ENCODE measurements around the gene PAOX. TPM values are rescaled to one million over a fixed set of nuclear protein-coding genes. Genes with fewer than 3 reads are reported as not detected.
A peak's percentile ranks its signal among the peaks of the same experiment; 100 is the strongest.

Gene PAOX
- 5.2 TPM for total RNA-seq

DNA sequence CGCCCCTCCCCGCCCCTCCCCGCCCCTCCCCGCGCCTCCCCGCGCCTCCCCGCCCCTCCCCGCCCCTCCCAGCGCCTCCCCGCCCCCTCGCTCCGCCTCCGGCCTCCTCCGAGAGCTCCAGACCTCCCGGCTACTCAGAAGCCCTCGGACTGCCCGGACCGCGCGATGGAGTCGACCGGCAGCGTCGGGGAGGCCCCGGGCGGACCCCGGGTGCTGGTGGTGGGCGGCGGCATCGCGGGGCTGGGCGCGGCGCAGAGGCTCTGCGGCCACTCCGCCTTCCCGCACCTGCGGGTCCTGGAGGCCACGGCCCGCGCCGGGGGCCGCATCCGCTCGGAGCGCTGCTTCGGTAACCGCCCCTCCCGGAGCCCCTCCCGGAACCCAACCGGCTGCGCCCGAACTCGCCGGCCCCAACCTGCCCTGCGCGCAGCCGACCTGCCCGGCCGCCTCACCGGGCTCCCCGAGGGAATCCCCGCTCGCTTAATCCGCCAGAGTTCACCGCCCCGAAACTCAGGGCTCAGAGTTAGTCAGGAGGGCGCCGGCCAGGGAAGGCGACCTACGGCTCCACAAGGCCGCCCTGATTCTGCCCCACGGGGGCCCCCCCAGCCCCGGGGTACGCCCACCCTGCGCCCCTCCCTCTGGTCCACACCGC is at the start of gene PAOX:
PAOX (plus strand) TSS at position 111 of the 649 bp plus-strand sequence; CDS start at position 166, 55 bp downstream.
- DNase-seq (ENCODE audit: low spot score) = peak; percentile 75

DNA sequence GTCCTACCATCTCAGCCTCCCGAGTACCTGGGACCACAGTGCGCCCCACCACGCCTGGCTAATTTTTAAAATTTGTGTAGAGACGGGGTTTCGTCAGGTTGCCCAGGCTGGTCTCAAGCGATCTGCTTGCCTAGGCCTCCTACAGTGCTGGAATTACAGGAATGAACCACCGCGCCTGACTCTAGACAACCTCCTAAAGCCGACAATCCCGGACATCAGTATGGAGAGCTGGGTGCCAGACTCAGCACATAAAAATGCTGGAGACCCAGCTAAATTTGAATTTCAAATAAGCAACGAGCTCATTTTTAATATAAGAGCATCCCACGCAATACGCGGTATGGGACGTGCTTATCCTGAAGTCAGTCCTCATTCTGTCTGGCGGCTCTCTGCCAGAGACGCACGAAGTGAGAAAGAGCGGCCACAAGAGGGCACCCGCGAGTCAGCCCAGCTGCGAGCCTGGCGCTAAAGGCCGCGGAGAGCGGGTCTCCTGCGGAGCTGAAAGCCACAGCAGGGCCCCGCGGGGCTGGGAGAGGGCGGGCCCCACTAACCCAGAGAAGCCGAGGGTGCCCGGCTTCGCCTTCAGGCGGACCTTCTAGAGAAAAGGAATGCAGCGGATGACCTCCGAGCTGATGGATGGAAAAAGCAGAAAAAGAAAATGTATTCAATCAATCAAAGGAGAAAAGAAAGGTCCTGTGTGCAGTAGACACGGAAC is 49.4 kb upstream of the PAOX start:
- peak; percentile 85 for DNase-seq (ENCODE audit: low spot score)

DNA sequence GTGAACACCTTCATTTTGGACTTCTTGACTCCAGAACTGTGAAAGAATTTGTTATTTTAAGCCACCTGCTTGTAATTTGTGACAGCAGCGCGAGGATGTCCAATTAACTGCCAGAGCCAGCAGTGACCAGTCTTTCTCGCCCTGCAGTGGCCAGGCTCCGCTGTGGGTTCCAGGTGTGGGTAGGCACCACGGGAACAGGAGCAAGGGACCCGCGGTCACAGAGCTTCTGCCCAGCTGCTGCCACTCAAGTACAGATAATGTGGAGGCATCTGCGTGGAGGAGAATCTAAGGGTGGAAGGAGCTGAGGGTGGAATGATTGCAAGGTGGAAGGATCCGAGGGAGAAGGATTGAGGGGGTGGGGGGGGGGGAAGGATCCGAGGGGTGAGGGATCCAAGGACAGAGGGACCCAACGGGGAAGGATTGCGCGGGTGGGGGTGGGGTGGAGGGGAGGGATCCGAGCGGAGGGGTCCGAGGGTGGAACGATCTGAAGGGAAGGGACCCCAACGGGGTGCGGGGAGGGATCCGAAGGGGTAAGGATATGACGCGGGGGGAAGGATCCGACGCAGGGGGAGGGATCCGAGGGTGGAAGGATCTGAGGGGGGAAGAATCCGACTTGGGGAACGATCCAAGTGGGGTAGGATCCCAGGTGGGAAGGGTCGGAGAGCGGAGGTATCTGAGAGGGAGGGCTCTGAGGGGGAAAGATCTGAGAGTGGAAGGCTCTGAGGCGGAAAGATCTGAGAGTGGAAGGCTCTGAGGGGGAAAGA is 45.9 kb upstream of the PAOX start:
- no peak for DNase-seq (ENCODE audit: low spot score)

DNA sequence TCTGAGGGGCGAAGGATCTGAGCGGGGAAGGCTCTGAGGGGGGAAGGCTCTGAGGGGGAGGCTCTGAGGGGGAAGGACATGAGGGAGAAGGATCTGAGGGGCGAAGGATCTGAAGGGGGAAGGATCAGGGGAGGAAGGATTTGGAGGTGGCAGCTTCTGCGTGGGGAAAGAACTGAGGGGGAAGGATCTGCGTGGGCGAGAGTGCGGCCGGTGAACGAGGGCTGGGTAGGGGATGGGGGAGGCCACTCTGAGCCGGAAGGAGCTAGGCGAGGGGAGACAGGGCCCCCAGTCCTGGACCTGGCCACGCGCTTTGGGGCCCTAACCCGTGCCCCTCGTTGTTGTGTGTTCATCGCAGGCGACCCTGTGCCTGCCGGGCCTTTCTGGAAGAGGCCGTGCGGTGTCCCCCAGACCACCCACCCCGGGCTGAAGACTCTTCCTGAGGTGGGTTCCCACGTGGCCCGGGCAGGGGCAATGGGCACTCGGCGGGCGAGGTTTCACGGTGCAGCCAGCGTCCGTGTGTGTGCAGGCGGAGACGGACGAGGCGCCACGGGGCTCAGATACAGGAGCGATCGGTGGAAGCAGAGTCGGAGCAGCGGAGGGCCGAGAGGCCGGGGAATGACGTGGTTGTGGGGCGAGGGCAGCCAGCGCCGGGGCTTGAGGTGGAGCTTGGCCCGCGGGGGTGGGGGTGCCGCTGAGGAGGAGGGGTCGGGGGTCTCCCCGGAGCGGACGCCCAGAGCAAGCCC is 44.4 kb upstream of the PAOX start:
- no peak for DNase-seq (ENCODE audit: low spot score)

DNA sequence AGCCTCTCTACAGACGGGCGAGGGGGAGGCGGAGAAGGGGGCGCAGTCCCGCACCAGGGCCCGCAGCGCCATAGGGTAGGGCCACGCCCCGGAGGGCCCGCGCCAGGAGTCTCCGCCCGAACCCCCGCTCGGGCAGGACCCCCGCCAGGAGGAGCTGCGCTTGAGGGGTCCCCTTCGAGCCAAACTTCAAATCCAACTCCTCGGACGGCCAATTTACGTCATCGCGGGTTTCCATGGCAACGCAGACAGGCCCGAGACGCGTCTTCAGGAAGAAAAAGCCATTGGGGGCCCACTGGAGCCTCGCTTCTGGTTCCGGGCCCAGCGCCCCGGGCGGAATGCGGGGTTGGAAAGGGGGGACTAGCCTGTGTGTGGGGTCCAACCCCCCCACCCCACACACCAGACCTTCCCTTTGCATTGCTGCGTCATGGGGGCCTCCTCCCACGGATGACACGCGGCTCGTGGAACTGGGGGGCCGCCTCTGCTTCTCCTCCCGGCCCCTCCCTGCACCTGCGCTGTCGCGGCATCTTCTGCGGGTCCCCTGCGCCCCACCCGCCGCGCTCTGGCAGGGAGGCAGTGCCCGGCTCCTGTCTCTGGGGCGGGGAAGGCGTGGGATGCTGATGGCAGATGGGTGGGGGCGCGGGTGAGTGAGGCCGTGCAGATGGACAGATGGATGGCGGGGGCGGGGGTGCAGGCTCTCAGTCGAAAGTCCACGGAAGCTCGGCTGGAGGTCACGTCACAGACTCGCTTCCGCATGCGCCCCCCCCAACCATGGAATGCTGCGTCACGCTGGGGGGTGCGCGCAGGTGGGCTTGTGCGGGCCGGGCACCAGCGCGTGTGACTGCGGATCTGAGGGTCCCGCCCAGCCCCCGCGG is 43.6 kb upstream of the PAOX start:
- no peak for DNase-seq (ENCODE audit: low spot score)

DNA sequence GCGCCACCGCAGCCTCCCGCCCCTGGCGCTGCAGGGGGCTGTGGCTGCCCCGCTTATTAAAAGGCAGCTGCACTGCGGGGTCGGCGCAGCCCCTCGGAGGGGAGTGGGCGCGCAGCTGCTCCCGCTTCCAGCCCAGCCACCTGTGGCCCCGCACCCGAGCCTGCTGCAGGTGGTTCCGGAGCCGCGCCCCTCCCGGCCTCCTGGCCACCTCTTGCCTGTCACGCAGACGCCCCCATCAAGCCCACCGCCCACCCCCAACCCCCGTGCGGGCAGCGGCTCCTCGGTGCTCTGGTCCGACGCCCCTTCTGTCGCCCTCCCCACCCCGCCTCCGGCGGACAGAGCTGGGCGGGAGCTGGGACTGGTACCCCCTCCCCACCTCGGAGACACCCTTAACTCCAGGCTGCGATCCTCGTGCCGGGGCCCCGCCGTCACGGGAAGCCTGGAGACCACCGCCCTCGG is 42.9 kb upstream of the PAOX start:
- DNase-seq (ENCODE audit: low spot score) = no peak

DNA sequence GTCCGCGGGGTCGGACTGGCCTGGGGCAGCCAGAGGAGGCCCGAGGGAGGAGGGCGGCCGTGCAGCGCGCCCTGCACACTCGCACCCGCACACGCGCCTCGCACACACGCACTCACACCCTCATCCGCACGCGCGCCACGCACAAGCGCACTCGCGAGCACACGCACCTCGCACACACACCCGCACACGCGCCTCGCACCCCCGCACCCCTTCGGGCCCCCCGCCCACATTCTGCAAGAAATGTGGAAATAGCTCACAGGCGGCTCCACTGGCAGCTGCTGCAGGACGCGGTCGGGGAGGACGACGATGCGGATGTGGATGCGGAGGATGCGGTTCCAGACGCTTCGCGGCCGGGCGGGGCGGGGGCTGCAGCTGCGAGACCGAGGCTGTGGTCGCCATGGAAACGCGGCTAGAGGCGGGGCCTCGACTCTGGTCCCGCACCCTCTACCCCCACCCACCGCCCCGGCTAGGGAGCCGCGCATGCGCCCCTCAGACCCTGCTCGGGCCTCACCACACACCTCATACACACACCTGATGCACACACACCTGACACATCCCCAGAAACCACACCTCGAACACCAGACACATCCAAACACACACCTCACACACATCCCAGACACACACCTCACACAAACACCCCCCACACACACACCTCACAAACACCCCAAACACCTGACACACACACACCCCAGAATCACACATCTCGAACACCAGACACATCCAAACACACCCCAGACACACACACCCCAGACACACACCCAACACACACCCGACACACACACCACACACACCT is 42.3 kb upstream of the PAOX start, which contains the start of gene CALY:
CALY (minus strand) TSS at position 320 of the 793 bp plus-strand sequence. CDS start 7,907 bp downstream, outside the sequence.
- DNase-seq (ENCODE audit: low spot score) = no peak

DNA sequence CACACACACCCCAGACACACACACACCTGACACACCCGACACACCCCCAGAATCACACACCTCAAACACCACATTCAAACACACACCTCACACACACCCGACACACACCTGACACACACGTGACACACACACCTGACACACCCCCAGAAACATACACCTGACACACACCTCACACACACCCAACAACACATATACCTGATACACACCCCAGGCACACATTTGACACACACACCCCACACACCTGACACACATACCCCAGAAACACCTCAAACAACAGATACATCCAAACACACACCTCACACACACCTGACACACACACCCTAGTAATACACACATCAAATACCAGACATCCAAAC is 41.7 kb upstream of the PAOX start:
- DNase-seq (ENCODE audit: low spot score) = no peak

DNA sequence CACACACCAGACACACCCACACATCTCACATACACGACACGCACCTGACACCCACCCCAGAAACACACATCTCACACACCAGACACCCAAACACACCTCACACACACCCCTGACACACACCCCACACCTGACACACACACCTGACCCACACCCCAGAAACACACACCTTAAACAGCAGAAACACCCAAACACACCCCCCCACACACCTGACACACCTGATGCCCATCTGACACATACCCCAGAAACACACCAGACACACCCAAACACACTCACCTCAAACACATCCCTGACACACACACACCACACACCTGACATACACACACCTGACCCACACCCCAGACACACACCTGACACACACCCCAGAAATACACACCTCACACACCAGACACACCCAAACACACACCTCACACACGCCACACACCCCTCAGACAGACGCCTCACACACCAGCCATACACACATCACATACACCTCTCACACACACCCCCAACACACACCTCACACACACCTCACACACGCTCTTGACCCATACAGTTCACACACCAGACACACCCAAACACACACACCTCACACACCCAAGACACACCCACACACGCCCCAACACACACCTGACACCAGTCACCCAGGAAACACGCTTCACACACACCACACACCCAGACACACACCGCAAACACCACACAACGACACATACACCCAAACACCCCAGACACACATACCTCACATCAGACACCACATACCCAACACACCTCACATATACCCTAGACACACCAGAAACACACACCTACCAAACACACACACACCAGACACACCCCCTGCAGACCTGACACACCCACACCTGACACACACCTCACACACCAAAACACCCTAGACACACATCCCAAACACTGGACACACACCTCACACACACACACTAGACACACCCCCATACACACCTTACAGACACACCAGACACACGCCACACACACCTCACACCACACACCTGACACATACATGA is 40.7 kb upstream of the PAOX start:
- no peak for DNase-seq (ENCODE audit: low spot score)

DNA sequence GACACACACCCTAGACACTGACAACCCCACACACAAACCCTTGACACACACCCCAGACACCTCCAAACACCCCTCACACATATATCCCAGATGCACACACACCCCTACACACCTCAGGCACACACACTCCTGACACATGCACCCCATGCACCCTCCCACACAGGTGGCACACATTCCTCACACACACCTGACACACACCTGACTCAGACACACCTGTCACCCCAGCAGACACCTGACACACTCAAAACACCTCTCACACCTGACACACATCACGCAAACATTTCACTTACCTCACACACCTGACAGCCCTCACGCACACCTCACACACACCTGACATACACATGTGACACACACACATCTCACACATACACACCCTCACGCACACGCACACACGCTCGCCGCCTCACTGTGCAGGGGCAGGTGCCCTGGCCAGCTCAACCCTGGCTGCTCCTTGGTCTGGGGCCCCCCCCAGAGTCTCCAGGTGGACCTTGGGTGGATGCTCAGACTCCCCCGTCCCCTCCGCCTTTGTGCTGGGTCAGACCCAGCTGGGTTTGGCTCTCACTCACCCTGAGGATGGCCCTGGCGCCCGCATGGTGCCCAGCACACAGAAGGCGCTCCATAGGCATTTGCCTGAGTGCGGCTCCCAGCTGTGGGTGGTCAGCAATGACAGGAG is 39.2 kb upstream of the PAOX start:
- DNase-seq (ENCODE audit: low spot score) = no peak

DNA sequence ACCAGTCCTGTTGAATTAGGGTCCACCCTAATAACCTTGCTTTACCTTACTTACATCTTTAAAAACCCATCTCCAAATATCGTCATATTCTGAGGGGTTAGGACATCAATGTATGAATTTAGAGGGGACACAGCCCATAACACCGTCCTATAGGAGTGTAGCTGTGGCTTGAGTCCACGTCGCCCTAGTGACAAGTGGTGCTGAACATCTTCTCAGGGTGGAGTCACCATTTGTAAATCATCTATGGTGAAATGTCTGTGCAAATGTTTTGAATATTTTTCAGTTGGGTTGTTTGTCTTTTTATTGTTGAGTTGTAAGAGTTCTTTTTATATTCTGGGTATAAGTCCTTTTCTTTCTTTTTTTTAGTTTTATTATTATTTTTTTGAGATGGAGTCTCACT is 37.1 kb upstream of the PAOX start:
- no peak for DNase-seq (ENCODE audit: low spot score)

DNA sequence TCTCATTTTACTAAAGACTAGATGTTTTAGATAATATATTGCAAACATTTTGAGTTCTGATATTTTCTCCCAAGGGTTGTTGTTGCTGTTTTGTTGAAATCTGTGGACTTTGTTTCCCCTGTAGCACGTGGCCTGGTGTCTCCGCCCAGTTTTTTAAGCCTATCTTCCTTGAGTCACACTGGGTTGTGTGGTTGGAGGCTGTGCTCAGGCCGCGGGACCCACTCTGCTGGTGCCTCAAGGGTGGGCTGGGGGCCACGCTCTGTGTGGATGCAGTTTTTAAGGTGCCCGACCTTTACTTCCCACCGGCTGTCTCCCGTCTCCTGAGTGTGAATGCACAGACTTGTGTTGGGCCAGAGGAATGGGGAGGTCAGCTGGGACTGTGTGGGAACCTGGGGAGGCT is 36.1 kb upstream of the PAOX start:
- DNase-seq (ENCODE audit: low spot score) = no peak

DNA sequence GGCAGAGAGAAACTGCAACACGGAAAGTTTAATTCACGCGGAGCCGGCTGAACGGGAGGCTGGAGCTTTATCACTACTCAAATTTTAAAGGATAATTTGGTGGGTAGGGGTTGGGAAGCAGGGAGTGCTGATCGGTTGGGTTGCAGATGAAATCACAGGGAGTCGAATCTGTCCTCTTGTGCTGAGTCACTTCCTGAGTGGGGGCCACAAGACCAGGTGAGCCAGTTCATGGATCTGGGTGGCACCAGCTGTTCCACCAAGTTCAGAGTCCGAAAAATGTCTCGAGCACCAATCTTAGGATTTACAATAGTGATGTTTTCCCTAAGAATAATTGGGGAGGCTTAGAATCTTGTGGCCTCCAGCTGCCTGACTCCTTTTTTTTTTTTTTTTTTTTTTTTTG is 35.5 kb upstream of the PAOX start:
- DNase-seq (ENCODE audit: low spot score) = no peak

DNA sequence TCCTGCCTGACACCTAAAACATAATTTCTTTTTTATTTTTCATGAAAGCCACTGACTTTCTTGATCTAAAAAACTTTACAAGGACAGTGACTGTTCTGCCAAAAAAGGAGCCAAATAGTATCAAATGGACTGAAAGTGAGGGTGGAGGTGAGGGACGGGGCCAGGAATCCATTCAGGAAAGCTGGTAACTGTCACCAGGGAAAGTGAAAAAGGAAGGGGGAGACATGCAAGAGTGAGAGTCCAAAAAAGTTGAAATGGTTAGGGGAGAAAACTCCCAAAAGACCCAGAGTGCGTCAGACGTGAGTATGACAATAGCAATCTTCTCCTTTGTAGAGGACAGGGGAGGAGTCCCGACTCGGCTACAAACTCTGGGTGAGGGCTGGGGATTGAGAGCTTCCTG is 34.8 kb upstream of the PAOX start:
- no peak for DNase-seq (ENCODE audit: low spot score)

DNA sequence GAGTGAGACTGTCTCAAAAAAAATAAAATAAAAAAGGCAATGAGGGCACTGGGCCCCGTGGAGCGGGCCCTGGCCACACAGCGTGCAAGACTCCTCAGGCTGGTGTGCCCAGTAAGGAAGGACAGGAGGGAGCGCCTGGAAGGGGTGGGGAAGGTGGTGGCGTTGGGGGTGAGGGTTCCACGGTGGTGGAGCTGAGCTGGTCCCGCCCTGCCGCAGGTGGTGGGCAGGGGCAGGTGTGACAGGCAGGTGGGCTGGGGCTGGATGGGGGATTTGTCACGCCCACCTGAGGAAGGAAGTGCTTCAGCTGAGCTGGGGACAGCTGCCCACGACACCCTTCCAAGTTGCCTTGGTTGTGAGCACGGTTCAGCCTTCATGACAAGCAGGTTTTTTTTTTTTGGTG is 32.6 kb upstream of the PAOX start:
- no peak for DNase-seq (ENCODE audit: low spot score)

DNA sequence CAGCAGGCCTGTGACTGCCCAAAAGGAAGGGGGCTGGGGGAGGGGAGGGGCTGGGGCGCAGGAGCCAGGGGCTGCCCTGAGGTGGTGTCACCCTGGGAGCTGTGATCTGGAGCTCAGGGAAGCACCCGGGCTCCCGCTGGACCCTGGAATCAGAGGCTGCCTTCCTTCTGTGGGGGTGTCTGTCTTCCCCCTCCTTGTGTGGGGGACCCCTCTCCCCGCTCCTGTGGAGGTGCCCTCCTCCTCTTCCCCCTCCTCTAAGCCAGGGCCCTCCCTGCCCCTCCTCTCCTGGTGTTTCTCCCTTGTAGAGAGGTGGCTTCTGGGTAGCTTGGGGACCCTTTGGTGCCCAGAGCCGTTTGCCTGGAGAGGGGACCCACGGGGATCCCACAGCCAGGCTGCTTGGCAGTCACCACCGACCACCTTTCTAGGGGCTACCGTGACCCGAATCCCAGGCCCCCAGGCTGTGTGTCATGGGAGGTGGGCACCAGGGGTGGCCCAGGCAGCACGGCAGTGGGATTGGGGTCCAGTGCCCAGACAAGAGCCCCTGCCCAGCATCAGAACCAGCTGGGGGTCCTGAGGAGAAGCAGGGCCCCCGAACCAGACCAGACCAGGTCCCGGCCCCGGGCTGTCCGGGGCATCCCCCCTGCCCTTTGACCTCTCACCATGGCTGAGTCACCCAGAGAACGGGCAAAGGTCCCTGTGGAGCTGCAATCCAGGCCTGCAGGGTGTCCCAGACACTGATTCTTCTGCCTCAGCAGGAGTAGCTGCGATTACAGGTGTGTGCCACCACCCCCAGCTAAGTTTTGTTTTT is 31.1 kb upstream of the PAOX start:
- DNase-seq (ENCODE audit: low spot score) = no peak

DNA sequence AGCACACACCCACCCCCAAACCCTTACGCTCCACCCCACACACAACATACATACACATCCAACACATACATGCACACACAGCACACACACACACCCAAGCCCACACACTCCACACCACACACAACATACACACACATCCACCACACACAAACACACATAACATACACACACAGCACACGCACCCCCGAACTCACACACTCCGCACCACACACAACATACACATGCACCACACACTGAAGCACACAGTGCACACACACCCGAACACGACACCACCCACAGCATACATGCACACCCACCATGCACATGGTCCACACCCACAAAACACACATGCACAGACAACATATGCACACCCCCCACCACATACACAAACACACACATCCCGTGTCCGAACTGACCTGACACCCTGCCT is 29.9 kb upstream of the PAOX start:
- DNase-seq (ENCODE audit: low spot score) = no peak

All from ureter (tissue), 1 donor.